K562 (cell line): ENCODE data around the gene PTPN13. TPM values are rescaled to one million over a fixed set of nuclear protein-coding genes. Genes with fewer than 3 reads are reported as not detected.

ENCODE experiments used
- ATAC-seq: fragments of 200-7000 bp; cut with Tn5 transposase; 3 replicates; pipeline ENCODE4 v1.9.1; 2020; ENCODE audit warnings: moderate library complexity
- BruUV-seq: library from RNA; stranded (reverse); fragments of 400-500 nt; replicated peaks from 2 replicates; lab custom pipeline; 2021; lab: Mats Ljungman, UMichigan
- CTCF ChIA-PET: fragments of 300-600 bp; formaldehyde crosslinking; extraction: SDS; loops from one replicate; lab custom pipeline; 2021; ENCODE audit warnings: low intra/inter-chr PET ratio; lab: Yijun Ruan, JAX
- POLR2A ChIA-PET: fragments of 300-600, 350-650 bp; sonication (Branson Sonifier 250); formaldehyde crosslinking; extraction: SDS; loops from one replicate; lab custom pipeline; 2021; ENCODE audit warnings: antibody characterized with exemption, inconsistent platforms; lab: Yijun Ruan, JAX
- DNase-seq, 4 experiments: peaks; one replicate each; pipeline versions ENCODE4 v3.0.0 to v3.0.0-alpha.2; 2011 to 2018; ENCODE audit warnings: low spot score in 3 of 4, mixed read lengths in 3 of 4; ENCODE audit errors: extremely low read depth in 1 of 4
- FAIRE-seq: peaks from 2 replicates; lab custom pipeline; 2011; peaks lifted over from hg19 to GRCh38; lab: Jason Lieb, UNC
- H2AFZ ChIP-seq: 2 replicates; pipeline ENCODE4 v1.6.0; 2011; ENCODE audit warnings: low read depth, low read length, control low read depth, inconsistent platforms
- H3K27ac ChIP-seq: fragments of 200-600 bp; 3 replicates; pipeline ENCODE4 v1.8.0; 2011; ENCODE audit warnings: low read depth, mild to moderate bottlenecking, control low read depth, inconsistent platforms, low read length, moderate library complexity, mixed read lengths; ENCODE audit errors: extremely low read depth
- H3K27me3 ChIP-seq, 2 experiments: fragments of 300-600 bp in 1 of 2; 2 replicates in 1 of 2; 3 replicates in 1 of 2; pipeline versions ENCODE4 v1.6.0 to v1.8.0; 2011; ENCODE audit warnings: inconsistent platforms in 2 of 2, low read length in 2 of 2, mild to moderate bottlenecking in 1 of 2, mixed read lengths in 1 of 2, moderate library complexity in 1 of 2; ENCODE audit not compliant: control insufficient read depth in 2 of 2, insufficient read depth in 2 of 2
- H3K36me3 ChIP-seq: fragments of 300-600 bp; 3 replicates; pipeline ENCODE4 v1.8.0; 2011; ENCODE audit warnings: mild to moderate bottlenecking, low read length, inconsistent platforms; ENCODE audit not compliant: control insufficient read depth, insufficient read depth
- H3K4me1 ChIP-seq, 2 experiments: fragments of 200-600 bp in 1 of 2; replicated peaks in 1 of 2; 2 replicates in 1 of 2; 3 replicates in 1 of 2; pipeline versions ENCODE4 v1.5.1 to v1.8.0; 2011; ENCODE audit warnings: inconsistent platforms in 2 of 2, low read length in 2 of 2, mild to moderate bottlenecking in 1 of 2, mixed read lengths in 1 of 2, moderate library complexity in 1 of 2; ENCODE audit not compliant: control insufficient read depth in 2 of 2, insufficient read depth in 2 of 2
- H3K4me2 ChIP-seq: 2 replicates; pipeline ENCODE4 v1.6.1; 2011; ENCODE audit warnings: low read length, control low read depth, inconsistent platforms, mixed read lengths; ENCODE audit not compliant: insufficient read depth
- H3K4me3 ChIP-seq: fragments of 200-600 bp; sonication (generic), shearing (Covaris generic); 2 replicates; pipeline ENCODE4 v1.5.1; 2016; ENCODE audit warnings: control low read depth, inconsistent platforms
- H3K79me2 ChIP-seq: fragments of 200-600 bp; 3 replicates; pipeline ENCODE4 v1.8.0; 2011; ENCODE audit warnings: low read length, inconsistent platforms; ENCODE audit not compliant: control insufficient read depth, insufficient read depth
- H3K9ac ChIP-seq, 2 experiments: 2 replicates each; pipeline versions ENCODE4 v1.6.0 to v1.6.1; 2011; ENCODE audit warnings: low read depth in 2 of 2, low read length in 2 of 2, control low read depth in 1 of 2, inconsistent platforms in 1 of 2, mild to moderate bottlenecking in 1 of 2, mixed read lengths in 1 of 2; ENCODE audit not compliant: insufficient read depth in 1 of 2
- H3K9me1 ChIP-seq: one replicate; pipeline ENCODE4 v1.6.0; 2011; ENCODE audit warnings: inconsistent platforms, mild to moderate bottlenecking, low read length, moderate library complexity; ENCODE audit not compliant: control insufficient read depth, insufficient read depth
- H3K9me3 ChIP-seq: replicated peaks from 2 replicates; pipeline ENCODE4 v1.5.1; 2011; ENCODE audit warnings: low read depth, low read length, inconsistent platforms; ENCODE audit not compliant: control insufficient read depth, insufficient read depth
- H4K20me1 ChIP-seq: replicated peaks from 2 replicates; pipeline ENCODE4 v1.6.1; 2011; ENCODE audit warnings: low read length, inconsistent platforms, mixed read lengths; ENCODE audit not compliant: control insufficient read depth, insufficient read depth
- FOXK1 ChIP-seq: sonication (generic); formaldehyde crosslinking; IDR thresholded peaks from 2 replicates; pipeline ENCODE4 v1.8.0; 2022; ENCODE audit warnings: missing genetic modification reagents, mild to moderate bottlenecking, borderline replicate concordance
- GABPA ChIP-seq: fragments of 200-800 bp; sonication (Bioruptor generic); conservative IDR thresholded peaks from 2 replicates; pipeline ENCODE4 v1.6.1; 2016; ENCODE audit warnings: low read depth, missing genetic modification characterization, missing compliant biosample characterization
- GTF3C2 ChIP-seq: IDR thresholded peaks from 3 replicates; pipeline ENCODE4 v1.6.1; 2011; ENCODE audit warnings: borderline replicate concordance, mild to moderate bottlenecking, moderate library complexity; ENCODE audit not compliant: insufficient read length; ENCODE audit errors: extremely low read depth
- RBM17 ChIP-seq: fragments of 200-400 bp; formaldehyde crosslinking; IDR thresholded peaks from 2 replicates; pipeline ENCODE4 v1.6.1; 2017; ENCODE audit warnings: low read depth, mild to moderate bottlenecking, low read length, borderline replicate concordance
- SNIP1 ChIP-seq: fragments of 450-650 bp; IDR thresholded peaks from 2 replicates; pipeline ENCODE4 v1.7.1; 2017; ENCODE audit warnings: low read depth, mild to moderate bottlenecking
- ZFP36 ChIP-seq: fragments of 150-350 bp; IDR thresholded peaks from 2 replicates; pipeline ENCODE4 v1.6.1; 2018; ENCODE audit warnings: low read length, low read depth; ENCODE audit not compliant: partially characterized antibody
- WGBS: fragments of 100-300 bp; shearing (Covaris generic); methylation state at CpG from one replicate; pipeline ENCODE4 v1.1.6; 2016; ENCODE audit warnings: low coverage, mixed read lengths; ENCODE audit not compliant: insufficient coverage; ENCODE audit errors: missing lambda C conversion rate; 5-methylcytosine and 5-hydroxymethylcytosine counted together
- in situ Hi-C: fragments of 300-500 bp; cut with MboI; formaldehyde crosslinking; loops from 4 replicates; pipeline ENCODE4 v1.15.0; 2018; ENCODE audit warnings: inconsistent platforms, mixed read lengths
- intact Hi-C: fragments of 100-400 bp; cut with micrococcal nuclease; formaldehyde crosslinking; loops from 2 replicates; pipeline ENCODE4 v1.14.2; 2022
- polyA plus RNA-seq, 8 experiments: library from polyadenylated mRNA; depleted of rRNA in 4 of 8; stranded (reverse) in 5 of 8; unstranded in 3 of 8; fragments of >200 nt; fragmentation: Nextera tagmentation in 2 of 8; fragmentation: Illumina TruSeq in 1 of 8; extraction: Ambion mirVana in 2 of 8; extraction: Trizol in 1 of 8; gene quantifications; 2 replicates each; pipeline versions ENCODE4 v1.2.1 to v1.2.3, GENCODE V29; 2011 to 2014; ENCODE audit warnings: inconsistent platforms in 1 of 8, missing spikeins in 1 of 8
- total RNA-seq, 7 experiments: library from RNA; depleted of rRNA in 6 of 7; stranded (reverse); fragments of >200 nt in 6 of 7; fragmentation: Illumina TruSeq in 2 of 7; extraction: Trizol in 2 of 7; gene quantifications; 2 replicates each; pipeline versions ENCODE4 v1.2.1 to v1.2.3, GENCODE V29; 2011 to 2021; ENCODE audit warnings: low replicate concordance in 1 of 7

PTPN13 gene
- total and polyA plus RNA-seq, 9 of the 15 experiments (the other 6 are each of a cell fraction or from before 2014, with no cell fraction given) = 0.33 TPM; not detected in 8

- TF ChIP-seq GTF3C2 = no peak
Observed at GRCh38 chr4:86592553-86593249, 1.4 kb upstream of the PTPN13 start (continued).

- no peak overlapping the region for H3K4me2 ChIP-seq
- no peaks in the 10 kb centered on the region for H4K20me1 ChIP-seq
- TF ChIP-seq GABPA (no peak), RBM17 (no peak), SNIP1 (no peak), FOXK1 (CRISPR knock-in tag) (no peak), ZFP36 (no peak)
- no peaks in the 10 kb centered on the region for H3K9me3 ChIP-seq
- H2AFZ ChIP-seq = no peak overlapping the region
- intact Hi-C loops = no loop called here
- H3K27me3 ChIP-seq = peaks cover 19 to 20% of the 10 kb centered on the region in 2 experiments
- in situ Hi-C loops = no loop called here
- POLR2A ChIA-PET = interaction anchor here (0.5 kb wide), 1 partner anchor 38 kb away, joined by 3 read pairs; no protein-coding TSS in a partner anchor
- FAIRE-seq = no peak
- H3K9ac ChIP-seq = no peak overlapping the region
- peaks cover 0 to 10% of the 10 kb centered on the region in 2 experiments; a peak in 2 of 5 replicates for H3K4me1 ChIP-seq
- H3K27ac ChIP-seq = no peak overlapping the region
- no peaks in the 10 kb centered on the region for H3K79me2 ChIP-seq
- no peak overlapping the region for H3K4me3 ChIP-seq
- BruUV-seq = no TSS peak
- CTCF ChIA-PET = interaction anchor here (0.6 kb wide), 1 partner anchor 301 kb away, joined by 3 read pairs; no protein-coding TSS in a partner anchor
- no peaks in the 10 kb centered on the region for H3K36me3 ChIP-seq
- peak; percentile 57 for ATAC-seq
- no peaks in the 10 kb centered on the region for H3K9me1 ChIP-seq
- WGBS = 2% methylated on average over 25 of the region's 47 CpGs
- peak in 2 of 4 experiments; percentile 5 to 8 for DNase-seq
Observed at GRCh38 chr4:86594559-86595425, 677 bp downstream of the PTPN13 start.
